ENCODE measurements around the gene TAGLN. TPM values are rescaled to one million over a fixed set of nuclear protein-coding genes. Genes with fewer than 3 reads are reported as not detected.
"Not testable (repeated sequence)": the region's sequence is repeated elsewhere in the genome, so short reads cannot be mapped to it uniquely, and the experiment has no call there.

Gene TAGLN
- total RNA-seq, 1 donor = 3,614 TPM

DNA sequence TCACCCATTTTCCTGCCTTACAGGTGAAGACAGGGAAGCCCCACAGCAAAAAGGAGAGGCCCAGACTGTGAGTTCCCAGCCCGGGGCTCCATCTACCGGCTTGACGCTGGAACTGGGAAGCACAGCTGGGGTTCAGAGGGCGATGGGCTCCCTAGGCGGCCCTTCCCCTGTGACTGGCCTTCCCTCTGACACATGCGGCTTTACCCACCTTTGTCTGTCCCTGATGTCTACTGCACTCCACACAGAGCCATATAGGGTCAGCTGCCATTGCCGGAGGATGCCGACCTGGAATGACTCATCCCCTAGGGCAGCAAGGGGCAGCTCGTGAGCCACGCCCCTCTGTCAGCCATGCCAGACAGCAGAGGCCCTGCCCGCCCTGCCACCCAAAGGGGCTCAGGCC, 7.7 kb downstream of the TAGLN start:
- not testable (repeated sequence) for H3K4me3 ChIP-seq (ENCODE audit: insufficient read depth, low read length); DNase-seq (ENCODE audit: insufficient read length, low spot score, missing footprints); H2AFZ ChIP-seq (ENCODE audit: low read length); H3K27me3 ChIP-seq (ENCODE audit: insufficient read depth, low read length); H3K9me3 ChIP-seq (ENCODE audit: low read depth, low read length); H3K27ac ChIP-seq (ENCODE audit: low read depth, low read length); H3K4me2 ChIP-seq (ENCODE audit: insufficient read depth, low read length)
- H4K20me1 ChIP-seq (ENCODE audit: insufficient read depth, low read length) = peaks cover 34% of the 10 kb centered on the region
- peaks cover 29% of the 10 kb centered on the region for H3K79me2 ChIP-seq (ENCODE audit: insufficient read depth, low read length)
- H3K36me3 ChIP-seq (ENCODE audit: insufficient read depth, low read length) = peaks cover 44% of the 10 kb centered on the region
- peaks cover 21% of the 10 kb centered on the region for H3K4me1 ChIP-seq (ENCODE audit: insufficient read depth, low read length)

DNA sequence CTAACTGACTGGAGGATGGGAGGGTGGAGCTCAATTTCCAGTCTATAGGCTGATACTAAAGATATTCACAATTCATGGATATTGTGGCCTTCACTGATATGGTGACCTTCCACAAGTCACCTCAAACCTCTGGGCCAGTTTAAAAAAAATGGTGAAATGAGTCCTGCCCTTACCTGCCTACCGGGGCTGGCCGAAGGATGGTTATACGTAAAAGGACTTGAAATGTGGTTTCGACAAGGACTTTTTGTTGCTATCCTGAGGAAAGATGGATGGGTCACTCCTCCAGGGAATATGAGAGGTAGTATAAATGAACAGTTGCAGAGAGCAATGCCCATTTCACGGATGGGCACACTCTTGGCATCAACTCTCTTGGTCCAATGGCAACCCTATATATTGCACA, 8.3 kb downstream of the TAGLN start:
- not testable (repeated sequence) for H3K27ac ChIP-seq (ENCODE audit: low read depth, low read length); H3K4me2 ChIP-seq (ENCODE audit: insufficient read depth, low read length); DNase-seq (ENCODE audit: insufficient read length, low spot score, missing footprints); H3K9me3 ChIP-seq (ENCODE audit: low read depth, low read length); H3K27me3 ChIP-seq (ENCODE audit: insufficient read depth, low read length); H2AFZ ChIP-seq (ENCODE audit: low read length); H3K4me3 ChIP-seq (ENCODE audit: insufficient read depth, low read length)
- H3K36me3 ChIP-seq (ENCODE audit: insufficient read depth, low read length) = peaks cover 39% of the 10 kb centered on the region
- H3K79me2 ChIP-seq (ENCODE audit: insufficient read depth, low read length) = peaks cover 23% of the 10 kb centered on the region
- peaks cover 15% of the 10 kb centered on the region for H3K4me1 ChIP-seq (ENCODE audit: insufficient read depth, low read length)
- peaks cover 28% of the 10 kb centered on the region for H4K20me1 ChIP-seq (ENCODE audit: insufficient read depth, low read length)

- H3K4me2 ChIP-seq (ENCODE audit: insufficient read depth, low read length); H3K4me3 ChIP-seq (ENCODE audit: insufficient read depth, low read length); H3K4me1 ChIP-seq (ENCODE audit: insufficient read depth, low read length); DNase-seq (ENCODE audit: insufficient read length, low spot score, missing footprints); H3K27me3 ChIP-seq (ENCODE audit: insufficient read depth, low read length); H3K9me3 ChIP-seq (ENCODE audit: low read depth, low read length); H2AFZ ChIP-seq (ENCODE audit: low read length); H3K27ac ChIP-seq (ENCODE audit: low read depth, low read length): not testable (repeated sequence)
- Histone ChIP-seq H3K36me3 (ENCODE audit: insufficient read depth, low read length) (peaks cover 39% of the 10 kb centered on the region), H4K20me1 (ENCODE audit: insufficient read depth, low read length) (peaks cover 16% of the 10 kb centered on the region), H3K79me2 (ENCODE audit: insufficient read depth, low read length) (peaks cover 11% of the 10 kb centered on the region)
Measured at GRCh38 chr11:117208710-117209109, 9.5 kb downstream of the TAGLN start.

GRCh38 chr11:117209351-117210125, 10.4 kb downstream of the TAGLN start:
- DNase-seq (ENCODE audit: insufficient read length, low spot score, missing footprints) = peak; percentile 60
- not testable (repeated sequence) for H3K4me1 ChIP-seq (ENCODE audit: insufficient read depth, low read length); H3K79me2 ChIP-seq (ENCODE audit: insufficient read depth, low read length); H3K4me2 ChIP-seq (ENCODE audit: insufficient read depth, low read length); H3K9me3 ChIP-seq (ENCODE audit: low read depth, low read length); H2AFZ ChIP-seq (ENCODE audit: low read length); H3K27ac ChIP-seq (ENCODE audit: low read depth, low read length); H4K20me1 ChIP-seq (ENCODE audit: insufficient read depth, low read length); H3K27me3 ChIP-seq (ENCODE audit: insufficient read depth, low read length); H3K4me3 ChIP-seq (ENCODE audit: insufficient read depth, low read length)
- peaks cover 37% of the 10 kb centered on the region for H3K36me3 ChIP-seq (ENCODE audit: insufficient read depth, low read length)

DNA sequence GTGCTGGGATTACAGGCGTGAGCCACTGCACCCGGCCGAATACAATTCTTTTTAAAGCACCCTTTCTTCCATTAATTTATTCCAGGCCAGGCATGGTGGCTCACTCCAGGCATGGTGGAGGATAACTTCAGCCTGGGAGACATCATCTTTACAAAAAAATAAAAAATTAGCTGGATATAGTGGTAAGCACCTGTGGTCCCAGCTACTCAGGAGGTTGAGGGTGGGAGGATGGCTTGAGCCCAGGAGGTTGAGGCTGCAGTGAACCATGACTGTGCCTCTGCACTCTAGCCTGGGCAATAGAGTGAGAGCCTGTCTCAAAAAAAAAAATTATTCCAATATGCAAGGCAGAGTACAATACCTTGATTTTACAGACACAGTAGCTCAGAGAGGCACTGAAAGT, 11.4 kb downstream of the TAGLN start:
- Histone ChIP-seq H2AFZ (ENCODE audit: low read length) (no peak overlapping the region), H4K20me1 (ENCODE audit: insufficient read depth, low read length) (no peaks in the 10 kb centered on the region), H3K27ac (ENCODE audit: low read depth, low read length) (no peak overlapping the region), H3K4me1 (ENCODE audit: insufficient read depth, low read length) (no peaks in the 10 kb centered on the region), H3K79me2 (ENCODE audit: insufficient read depth, low read length) (no peaks in the 10 kb centered on the region), H3K4me2 (ENCODE audit: insufficient read depth, low read length) (no peak overlapping the region), H3K4me3 (ENCODE audit: insufficient read depth, low read length) (no peak overlapping the region), H3K36me3 (ENCODE audit: insufficient read depth, low read length) (peaks cover 30% of the 10 kb centered on the region), H3K27me3 (ENCODE audit: insufficient read depth, low read length) (no peaks in the 10 kb centered on the region), H3K9me3 (ENCODE audit: low read depth, low read length) (no peaks in the 10 kb centered on the region)
- DNase-seq (ENCODE audit: insufficient read length, low spot score, missing footprints) = no peak
- TF ChIP-seq, protein P1, sequence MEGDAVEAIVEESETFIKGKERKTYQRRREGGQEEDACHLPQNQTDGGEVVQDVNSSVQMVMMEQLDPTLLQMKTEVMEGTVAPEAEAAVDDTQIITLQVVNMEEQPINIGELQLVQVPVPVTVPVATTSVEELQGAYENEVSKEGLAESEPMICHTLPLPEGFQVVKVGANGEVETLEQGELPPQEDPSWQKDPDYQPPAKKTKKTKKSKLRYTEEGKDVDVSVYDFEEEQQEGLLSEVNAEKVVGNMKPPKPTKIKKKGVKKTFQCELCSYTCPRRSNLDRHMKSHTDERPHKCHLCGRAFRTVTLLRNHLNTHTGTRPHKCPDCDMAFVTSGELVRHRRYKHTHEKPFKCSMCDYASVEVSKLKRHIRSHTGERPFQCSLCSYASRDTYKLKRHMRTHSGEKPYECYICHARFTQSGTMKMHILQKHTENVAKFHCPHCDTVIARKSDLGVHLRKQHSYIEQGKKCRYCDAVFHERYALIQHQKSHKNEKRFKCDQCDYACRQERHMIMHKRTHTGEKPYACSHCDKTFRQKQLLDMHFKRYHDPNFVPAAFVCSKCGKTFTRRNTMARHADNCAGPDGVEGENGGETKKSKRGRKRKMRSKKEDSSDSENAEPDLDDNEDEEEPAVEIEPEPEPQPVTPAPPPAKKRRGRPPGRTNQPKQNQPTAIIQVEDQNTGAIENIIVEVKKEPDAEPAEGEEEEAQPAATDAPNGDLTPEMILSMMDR (IDR thresholded peaks at IDR 0.05; ENCODE audit: extremely low read depth, low read depth, low read length) = no peak

Measured in osteoblast (primary cell).